ENCODE measurements around the gene IGDCC3.

GRCh38 chr15:65335278-65336055 is 42.3 kb downstream of the IGDCC3 start:
- TF ChIP-seq CTCF (IDR thresholded peaks at IDR 0.05) (no peak), POLR2AphosphoS5 (IDR thresholded peaks at IDR 0.05) (no peak)

Data from upper lobe of left lung (tissue), 4 donors.